ENCODE measurements around the gene KRTAP5-4.

DNA sequence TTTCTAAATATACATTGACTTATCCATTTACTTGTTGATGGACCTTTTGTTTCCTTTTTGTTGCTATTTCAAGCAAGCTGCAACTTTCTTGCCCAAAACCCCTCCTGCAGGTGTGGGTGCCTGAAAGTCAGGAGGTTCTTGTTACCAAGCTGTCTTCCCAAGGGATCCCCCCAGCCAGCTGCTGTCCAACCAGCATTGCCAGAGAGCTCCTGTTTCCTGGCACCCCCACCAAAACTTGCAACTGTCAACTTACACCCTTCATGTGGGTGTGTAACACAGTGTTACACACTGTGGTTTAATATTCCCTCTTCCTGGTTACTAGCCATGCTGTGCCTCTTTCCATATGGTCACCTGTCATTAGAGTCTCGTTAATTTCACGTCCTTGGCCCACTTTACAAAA, 35.2 kb downstream of the KRTAP5-4 start:
- TF ChIP-seq POLR2A (IDR thresholded peaks at IDR 0.05; ENCODE audit: low read depth, low read length), result no peak
- TF ChIP-seq POLR2AphosphoS5 (IDR thresholded peaks at IDR 0.05; ENCODE audit: low read depth, low read length), result no peak
- no peak for TF ChIP-seq SPI1 (IDR thresholded peaks at IDR 0.05; ENCODE audit: low read depth, low read length)
